GOT3 (cell line): ENCODE data around the gene CRYGA.
"Not testable (repeated sequence)": the region's sequence is repeated elsewhere in the genome, so short reads cannot be mapped to it uniquely, and the experiment has no call there.

ENCODE experiments used
- DNase-seq: peaks from one replicate; lab custom pipeline; 2025; ENCODE audit warnings: mixed read lengths; lab: John Stamatoyannopoulos, UW

The CRYGA gene

DNA sequence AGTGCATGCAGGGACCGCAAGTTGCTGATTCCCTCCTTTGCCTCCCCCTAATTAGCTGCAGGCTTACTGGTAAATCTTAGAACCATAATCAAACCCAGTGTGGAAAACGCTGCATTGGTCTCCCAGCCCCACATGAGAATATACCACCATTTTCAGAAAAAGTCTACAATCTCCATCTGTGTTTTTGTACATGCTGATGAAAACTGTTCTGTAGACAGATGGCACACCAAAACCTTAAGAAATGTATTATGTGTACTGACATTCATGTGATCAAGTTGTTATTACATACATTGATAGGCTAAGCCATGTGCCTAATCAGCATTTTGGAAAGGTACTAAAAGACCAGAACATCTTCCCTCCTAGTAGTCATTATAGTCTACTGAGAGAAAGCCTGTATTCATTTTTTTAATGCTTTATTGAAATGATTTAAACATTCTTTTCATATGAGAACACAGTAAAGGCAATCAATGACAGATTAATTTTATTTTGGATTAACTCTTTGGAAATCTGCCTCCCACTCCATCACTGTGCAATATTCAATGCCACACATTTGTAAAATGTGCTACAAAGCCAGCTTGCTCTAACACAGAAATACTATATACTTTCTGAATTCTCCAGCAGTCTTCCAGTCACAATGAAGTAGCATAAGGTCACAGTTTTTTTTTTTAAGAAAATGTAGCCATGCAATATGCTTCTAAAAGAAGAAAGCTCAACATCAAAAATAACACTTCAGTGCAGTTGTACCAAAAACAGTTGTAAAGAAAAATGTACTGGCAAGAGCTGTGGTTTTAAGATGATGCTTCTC lies 1.8 kb upstream of the CRYGA start:
- DNase-seq: no peak

DNA sequence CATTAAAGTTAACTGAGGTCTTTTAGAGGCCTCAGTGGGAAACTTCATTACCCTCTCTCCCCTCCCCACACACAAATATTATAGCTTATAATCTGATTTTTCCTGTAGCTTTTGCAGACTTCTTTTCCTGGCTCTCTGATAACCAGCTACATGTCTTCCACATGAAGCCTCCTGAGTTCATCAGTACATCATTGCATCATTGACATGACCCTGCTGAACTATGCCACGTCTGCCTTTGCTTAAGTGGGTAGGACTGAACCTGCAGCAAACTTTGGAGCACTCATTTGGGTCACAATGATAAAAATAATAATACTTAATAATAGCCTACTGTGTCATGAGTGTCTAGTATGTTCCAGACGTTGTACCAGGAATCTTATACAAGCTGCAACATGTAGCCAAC lies 7.0 kb downstream of the CRYGA start:
- DNase-seq: no peak

DNA sequence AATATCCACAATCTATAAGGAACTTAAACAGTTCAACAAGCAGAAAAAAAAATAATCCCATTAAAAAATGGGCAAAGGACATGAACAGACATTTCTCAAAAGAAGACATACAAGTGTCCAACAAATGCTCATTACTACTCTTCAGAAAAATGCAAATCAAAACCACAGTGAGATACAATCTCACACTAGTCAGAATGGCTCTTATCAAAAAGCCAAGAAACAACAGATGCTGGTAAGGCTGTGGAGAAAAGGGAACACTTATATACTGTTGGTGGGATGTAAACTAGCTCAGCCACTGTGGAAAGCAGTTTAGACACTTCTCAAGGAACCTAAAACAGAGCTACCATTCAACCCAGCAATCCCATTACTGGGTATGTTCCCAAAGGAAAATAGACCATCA lies 10.2 kb downstream of the CRYGA start:
- DNase-seq: no peak

DNA sequence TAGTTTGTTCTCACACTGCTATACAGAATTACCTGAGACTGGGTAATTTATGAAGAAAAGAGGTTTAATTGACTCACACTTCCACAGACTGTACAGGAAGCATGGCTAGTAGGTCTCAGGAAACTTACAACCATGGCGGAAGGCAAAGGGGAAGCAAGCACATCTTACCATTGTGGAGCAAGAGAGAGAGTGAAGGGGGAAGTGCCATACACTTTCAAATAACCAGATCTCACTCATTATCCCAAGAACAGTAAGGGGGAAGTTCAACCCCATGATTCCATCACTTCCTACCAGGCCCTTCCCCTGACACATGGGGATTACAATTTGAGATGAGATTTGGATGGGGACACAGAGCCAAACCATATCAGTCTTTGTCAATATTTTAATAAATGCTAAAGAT lies 12.4 kb downstream of the CRYGA start:
- DNase-seq: no peak

DNA sequence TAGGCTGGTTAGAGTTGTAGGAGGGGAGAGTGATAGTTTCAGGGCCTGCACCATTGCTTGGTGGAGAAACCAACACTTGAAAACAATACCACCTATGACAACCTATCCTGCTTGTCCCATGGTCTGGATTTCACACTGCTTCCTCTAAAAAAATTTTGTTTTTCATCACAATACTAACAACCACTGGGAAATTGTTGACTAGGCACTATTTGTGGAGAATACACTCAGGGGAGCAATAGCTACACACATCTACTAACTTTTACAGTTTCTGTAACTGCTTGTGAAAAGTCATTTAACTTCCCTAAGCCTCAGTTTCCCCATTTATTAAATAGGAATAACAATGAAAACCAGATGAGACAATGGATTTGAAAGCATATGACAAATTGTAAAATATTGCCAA lies 13.3 kb downstream of the CRYGA start:
- DNase-seq: no peak

DNA sequence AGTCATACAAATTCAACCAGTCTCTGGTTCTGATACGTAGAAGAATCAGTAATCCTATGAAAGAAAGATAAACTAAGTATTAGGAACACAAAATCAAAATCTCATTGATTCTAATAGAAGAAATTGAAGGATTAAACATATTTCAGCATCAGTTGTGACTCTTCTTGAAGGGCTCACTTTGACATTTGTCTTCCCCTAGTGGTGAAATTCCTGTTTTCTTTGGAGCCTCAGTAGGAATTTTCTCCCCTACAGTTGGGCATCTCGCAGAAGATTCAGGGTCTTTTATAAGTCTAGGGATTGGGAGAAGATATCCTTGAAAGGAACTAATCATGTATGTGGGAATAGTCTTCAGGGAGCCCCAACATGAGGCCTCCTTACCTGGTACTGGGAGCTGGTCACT lies 14.6 kb downstream of the CRYGA start:
- no peak for DNase-seq

DNA sequence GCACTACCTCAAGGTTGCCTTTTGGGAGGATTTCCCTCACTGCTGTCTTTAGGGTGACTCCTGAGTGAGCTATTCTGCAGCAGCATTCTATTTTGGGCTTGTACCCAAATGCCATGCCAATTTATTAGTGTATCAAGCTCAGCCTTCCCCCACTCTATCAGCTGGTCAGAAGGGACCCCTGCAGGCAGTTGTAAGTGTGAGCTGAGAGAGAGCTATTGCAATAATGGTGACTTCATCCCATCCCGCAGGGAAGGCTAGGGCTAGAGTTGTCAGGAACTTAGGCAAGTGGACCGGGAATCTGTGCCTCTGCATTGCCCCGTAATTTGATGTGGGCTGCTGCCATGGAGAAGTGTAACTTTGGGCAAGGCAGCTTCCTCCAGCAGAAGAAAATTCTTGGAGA lies 15.6 kb downstream of the CRYGA start:
- DNase-seq: no peak

DNA sequence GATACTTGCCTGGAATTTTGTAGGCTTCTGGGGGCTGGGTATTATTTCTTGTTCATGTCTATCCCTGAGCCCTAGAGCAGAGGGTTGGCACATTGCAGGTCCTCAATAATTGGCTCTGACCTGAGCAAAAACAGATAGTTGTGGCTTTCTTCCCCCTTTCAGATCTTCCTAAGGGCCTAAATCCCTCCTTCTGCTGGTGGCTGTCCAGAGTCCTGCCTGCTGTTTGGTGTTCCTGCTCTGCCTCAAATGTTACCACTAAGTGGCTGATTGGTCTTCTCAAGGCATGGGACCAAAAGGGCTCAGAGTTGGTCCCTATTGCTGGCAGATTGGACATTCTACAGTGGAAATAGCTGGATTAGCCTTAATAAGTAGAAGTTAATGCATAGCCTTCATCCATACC lies 16.4 kb downstream of the CRYGA start:
- no peak for DNase-seq

DNA sequence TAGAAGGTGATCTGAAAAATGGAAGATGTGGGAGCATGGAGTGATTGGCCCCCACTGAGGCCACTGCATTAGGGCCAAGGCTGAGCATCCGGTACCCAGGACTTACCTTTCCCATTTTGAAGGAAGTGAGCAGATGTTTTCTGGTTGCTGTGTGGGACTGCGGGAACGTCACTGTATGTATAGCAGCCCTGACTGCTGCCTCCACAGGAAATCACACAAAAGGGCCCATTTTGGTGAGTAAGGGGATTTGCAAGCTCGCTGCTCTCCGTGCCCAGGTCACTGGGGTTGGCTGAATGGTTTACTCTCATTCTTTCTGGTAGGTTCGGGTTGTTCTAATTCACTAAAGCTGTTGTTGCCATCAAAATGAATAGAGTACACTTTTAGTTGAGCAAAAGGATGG lies 17.4 kb downstream of the CRYGA start, which contains the start of gene CRYGB:
Gene CRYGB (minus strand): TSS at position 153 of the 400 bp plus-strand sequence. CDS start 38 bp downstream, at position 115.
- no peak for DNase-seq

DNA sequence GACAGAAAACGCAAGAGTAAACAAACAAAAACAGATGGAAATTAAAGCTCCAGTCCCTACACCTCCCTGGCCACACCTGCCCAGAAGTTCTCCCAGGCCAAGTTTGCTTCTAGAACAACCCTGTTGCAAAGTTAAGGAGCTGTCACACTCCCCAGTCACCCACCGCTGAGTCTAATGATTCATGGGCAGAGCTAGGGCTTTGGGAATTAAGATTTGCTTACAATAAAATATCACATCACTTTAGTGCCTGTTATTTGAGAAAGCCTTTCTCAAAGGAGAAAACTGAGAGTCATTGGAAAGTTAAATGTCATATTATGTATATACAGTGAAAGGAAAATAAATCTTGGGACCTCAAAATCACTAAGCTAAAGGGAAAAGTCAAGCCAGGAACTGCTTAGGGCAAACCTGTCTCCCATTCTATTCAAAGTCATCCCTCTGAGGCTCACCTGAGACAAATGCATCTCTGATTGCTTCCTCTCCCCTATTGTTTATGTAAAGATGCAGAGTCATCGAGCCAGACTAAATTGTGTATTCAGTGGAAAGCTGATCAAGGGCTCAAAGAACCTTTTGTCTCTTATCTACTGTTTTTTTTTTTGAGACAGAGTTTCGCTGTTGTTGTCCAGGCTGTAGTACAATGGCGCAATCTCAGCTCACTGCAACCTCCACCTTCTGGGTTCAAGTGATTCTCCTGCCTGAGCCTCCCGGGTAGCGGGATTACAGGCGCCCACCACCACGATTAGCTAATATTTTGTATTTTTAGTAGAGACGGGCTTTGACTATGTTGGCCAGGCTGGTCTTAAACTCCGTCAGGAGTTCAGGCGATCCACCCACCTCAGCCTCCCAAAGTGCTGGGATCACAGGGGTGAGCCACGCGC lies 20.2 kb downstream of the CRYGA start:
- no peak for DNase-seq

DNA sequence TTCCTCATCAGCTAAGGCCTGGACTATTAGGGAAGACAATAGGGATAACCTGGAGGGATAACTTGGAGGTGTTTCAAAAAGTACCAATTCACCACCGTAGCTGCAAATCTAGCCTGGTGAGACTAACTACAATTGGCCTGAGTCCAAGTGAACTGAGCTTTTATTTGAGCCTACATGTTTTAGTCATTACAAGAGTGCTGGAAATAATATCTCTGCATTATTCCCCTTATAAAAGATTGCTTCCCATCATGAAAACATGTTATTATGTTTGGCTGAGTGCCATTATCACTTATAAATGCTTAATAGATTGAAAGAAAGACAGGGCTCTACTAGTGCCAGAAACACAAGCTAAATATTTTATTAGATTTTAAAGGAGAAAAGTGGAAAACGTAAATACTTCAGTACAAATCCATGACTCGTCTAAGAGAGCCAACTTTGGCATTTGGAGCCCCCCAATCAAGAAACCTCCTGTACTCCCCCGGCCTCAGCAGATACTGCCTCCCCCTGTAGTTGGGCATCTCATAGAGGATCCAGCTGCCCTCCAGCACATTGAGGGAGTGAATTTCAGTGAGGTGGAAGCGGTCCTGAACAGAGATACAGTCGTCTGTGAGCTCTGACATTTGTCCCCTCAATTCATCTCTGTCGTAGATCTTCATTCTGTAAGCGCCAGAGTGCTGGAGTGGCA lies 21.0 kb downstream of the CRYGA start:
- no peak for DNase-seq

DNA sequence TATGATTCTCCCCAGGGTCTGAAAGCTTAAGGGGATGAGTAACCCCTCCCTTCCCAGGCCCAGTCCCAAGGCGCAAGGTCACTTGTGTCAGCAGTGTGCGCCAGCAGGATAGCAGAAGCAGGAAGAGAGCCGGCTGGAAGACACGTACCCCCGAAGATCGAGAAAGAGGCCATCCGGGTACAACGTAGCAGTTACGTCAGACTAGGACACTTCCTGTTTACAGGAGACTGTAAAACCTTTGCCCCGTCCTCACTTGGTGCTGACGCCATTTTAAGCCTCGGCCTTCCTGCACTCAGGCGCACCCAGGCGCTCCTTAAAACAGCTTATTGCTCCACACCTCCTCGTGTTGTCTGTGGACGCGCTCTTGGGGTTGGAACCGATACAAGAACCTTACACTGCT lies 23.9 kb downstream of the CRYGA start:
- DNase-seq: no peak

DNA sequence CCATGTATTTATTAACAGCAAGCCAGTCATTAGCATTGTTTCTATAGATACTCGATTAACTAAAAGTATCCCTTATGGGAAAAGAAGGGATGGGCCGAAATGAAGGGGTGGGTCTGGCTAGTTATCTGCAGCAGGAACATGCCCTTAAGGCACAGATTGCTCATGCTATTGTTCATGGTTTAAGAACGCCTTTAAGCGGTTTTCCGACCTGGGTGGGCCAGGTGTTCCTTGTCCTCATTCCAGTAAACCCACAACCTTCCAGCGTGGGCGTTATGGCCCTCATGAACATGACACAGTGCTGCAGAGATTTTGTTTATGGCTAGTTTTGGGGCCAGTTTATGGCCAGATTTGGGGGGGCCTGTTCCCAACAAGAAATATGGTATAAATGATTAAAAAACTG lies 25.1 kb downstream of the CRYGA start:
- DNase-seq: not testable (repeated sequence)

DNA sequence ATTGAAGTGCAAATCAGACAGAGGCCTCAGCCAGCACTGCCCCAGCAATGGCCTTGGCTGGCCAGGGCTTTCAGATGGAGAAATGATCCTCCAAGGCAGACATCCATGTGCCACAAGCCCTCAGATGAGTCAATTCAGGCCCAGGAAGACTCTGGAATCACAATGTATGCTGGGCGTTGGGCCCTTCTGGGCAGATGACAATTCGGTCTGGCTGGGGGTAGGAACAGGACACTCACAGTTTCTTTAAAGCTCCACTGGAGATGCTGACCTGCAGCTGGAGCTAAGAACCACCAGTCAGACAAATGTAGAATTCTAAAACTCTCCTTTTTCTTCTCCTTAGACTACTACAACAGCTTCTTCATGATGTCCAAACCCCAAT lies 26.7 kb downstream of the CRYGA start:
- DNase-seq: no peak

DNA sequence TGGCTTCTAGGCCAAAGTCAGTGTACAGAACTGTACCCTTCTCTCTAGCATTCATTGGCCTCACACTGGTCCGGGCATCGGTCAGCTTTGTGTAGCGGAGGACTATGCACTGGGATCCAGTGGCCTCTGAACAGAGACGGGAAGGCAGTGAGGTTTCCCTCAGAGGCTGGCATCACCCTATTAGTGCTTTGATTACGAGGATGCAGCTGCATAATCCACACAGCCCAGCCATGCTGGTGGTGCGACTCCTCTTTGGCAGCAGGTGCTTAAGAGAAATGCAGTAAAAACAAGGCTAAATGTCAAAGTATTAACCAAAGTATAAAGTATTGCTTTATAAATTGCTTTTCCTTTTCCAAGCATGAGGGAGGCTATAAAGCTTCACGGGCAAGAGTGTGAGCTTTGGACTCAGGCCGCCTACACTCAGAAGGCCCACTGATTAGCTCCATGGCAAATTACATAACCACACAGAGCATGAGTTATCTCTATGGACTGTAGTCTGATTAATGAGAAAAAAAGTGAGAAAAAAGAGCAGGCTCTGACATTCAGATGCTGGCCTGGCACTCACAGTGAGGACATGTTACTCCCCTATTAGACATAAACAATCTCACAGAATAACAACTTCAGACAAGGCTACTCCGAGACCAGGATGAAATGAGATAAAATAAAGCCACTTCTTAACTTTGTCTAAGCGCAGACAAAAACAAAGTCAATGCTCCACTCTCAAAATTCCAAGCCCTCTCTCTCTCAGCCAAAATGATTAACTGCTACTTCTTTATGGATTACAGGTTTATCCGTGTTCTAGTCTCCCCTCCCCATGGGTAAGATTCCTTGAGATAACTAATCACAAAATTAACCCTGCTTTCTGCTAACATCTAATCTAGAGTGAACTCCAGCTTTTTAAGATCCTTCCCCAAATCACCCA lies 27.3 kb downstream of the CRYGA start:
- no peak for DNase-seq

DNA sequence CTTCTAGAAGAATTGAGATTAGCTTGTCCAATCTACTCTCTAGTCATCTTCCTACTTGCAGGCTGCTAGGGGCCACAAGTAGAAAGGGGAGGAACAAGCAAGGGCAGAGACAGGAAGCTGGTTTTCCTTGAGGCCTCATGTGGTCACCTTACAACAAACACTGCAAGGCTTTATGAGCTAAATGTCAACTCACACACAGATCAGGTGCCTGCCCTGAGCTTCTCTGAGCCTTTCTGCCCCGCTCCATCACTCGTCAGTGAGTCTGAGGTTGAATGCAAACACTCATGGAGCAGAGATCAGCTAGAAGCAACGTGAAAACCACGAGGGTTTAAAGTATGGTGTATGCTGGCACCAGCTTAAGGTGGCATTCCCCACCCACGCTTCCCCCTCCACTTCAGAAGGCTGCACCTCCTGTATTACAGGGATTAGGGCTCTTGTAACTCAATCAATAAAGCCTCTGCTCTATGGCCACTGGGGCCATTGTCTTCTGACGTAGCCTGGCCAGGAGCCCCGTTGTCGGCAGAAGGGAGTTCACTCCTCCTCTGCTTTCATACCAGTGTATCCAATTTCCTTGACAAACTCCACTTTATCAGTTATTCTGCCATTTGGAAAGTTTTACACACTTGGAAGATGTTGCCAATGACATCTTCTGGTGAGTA lies 28.3 kb downstream of the CRYGA start:
- DNase-seq: no peak

DNA sequence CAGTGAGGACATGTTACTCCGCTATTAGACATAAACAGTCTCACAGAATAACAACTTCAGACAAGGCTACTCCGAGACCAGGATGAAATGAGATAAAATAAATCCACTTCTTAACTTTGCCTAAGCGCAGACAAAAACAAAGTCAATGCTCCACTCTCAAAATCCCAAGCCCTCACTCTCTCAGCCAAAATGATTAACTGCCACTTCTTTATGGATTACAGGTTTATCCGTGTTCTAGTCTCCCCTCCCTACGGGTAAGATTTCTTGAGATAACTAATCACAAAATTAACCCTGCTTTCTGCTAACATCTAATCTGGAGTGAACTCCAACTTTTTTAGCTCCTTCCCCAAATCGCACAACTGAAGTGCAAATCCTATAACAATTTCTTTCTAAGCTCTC lies 32.7 kb downstream of the CRYGA start:
- no peak for DNase-seq

DNA sequence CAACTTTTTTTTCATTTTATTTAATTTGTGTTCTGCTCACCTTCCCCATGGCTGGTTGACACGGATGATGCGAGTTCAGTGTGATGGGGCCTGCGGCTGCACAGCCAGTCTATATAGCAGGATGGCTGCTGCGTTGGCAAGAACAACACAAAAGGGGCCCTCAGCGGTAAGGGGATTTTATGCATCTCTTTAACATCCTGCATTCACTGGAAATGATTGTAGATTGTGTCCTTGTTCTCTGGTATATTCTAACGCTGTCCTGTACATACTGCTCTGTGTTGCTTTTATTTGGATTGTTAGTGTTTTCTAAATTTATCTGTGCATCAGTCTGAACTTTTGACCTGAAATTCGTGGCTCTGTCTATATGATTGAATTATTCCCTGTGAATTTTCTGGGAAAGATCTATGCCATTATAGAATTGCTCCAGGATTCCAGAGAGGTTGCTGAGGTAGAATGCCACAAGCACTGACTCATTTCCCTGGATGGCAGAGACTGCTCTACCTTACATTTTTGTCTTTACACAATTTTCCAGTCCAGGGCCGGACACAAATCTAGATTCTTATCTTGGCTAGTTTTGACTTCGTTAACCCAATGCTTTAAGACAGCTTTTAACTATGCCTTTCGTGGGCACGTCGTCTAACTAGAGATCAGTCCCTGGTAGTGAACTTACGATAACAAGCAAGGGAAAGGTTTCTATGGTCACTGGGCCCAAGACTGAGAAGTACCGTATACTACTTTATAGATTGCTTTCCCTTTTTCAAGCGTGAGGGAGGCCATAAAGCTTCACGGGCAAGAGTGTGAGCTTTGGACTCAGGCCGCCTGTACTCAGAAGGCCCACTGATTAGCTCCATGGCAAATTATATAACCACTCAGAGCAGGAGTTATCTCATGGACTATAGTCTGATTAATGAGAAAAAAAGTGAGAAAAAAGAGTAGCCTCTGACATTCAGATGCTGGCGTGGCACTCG lies 33.4 kb downstream of the CRYGA start, which contains the start of gene CRYGC:
Gene CRYGC (minus strand): TSS at position 85 of the 968 bp plus-strand sequence. CDS start 36 bp downstream, at position 49.
- no peak for DNase-seq

DNA sequence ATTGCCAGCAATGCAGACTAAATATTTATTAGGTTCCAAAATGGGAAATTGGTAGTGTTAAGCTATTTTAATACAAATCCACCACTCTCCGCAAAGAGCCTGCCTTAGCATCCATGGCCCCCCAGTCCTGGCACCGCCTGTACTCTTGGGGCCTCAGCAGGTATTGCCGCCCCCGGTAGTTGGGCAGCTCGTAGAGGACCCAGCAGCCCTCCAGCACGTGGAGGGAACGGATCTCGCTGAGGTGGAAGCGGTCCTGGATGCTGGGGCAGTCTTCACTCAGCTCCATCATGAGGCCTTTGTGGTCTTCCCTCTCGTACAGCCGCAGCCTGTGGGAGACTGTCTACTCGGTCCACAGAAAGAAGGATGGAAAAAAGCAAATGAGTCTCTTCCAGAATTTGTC lies 35.3 kb downstream of the CRYGA start:
- no peak for DNase-seq

DNA sequence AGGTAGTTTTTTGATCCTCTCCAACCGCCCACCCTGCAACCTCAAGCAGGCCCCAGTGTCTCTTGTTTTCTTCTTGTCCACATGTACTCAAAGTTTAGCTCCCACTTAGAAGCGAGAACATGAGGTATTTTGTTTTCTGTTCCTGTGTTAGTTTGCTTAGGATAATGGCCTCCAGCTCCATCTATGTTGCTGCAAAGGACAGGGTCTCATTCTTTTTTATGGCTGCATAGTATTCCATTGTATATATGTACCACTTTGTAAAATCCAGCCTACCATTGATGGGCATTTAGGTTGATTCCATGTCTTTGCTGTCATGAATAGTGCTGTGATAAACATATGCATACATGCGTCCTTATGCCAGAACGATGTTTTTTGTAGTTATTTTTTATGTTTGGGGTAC lies 36.3 kb downstream of the CRYGA start:
- no peak for DNase-seq
